GM12892 (cell line): Measurements from ENCODE around the gene CEACAM20.

Experiments used
- POLR2A ChIP-seq: IDR thresholded peaks from 2 replicates; pipeline ENCODE4 v1.6.1; 2011; ENCODE audit warnings: low read depth, low read length, control low read depth
- POLR2AphosphoS5 ChIP-seq: IDR thresholded peaks from 2 replicates; pipeline ENCODE4 v1.6.1; 2011; ENCODE audit warnings: low read depth, low read length, control low read depth
- TAF1 ChIP-seq: IDR thresholded peaks from 2 replicates; pipeline ENCODE4 v1.6.1; 2011; ENCODE audit warnings: low read depth, mild to moderate bottlenecking, control low read depth, low read length, borderline replicate concordance

- TF ChIP-seq POLR2A (no peak; the same call in 1 of the 2 replicates), POLR2AphosphoS5 (no peak; the same call in 1 of the 2 replicates), TAF1 (no peak)
Observed at GRCh38 chr19:44476559-44477408, 52.7 kb downstream of the CEACAM20 start.
